Panc1 (cell line): ENCODE measurements around the gene TMEM115.

Experiments
- POLR2AphosphoS5 ChIP-seq: IDR thresholded peaks from 2 replicates; pipeline ENCODE4 v1.6.1; 2012; ENCODE audit warnings: mild to moderate bottlenecking, low read depth, low read length, moderate library complexity
- REST ChIP-seq, 2 experiments: IDR thresholded peaks; 2 replicates each; pipeline ENCODE4 v1.6.1; 2011 to 2012; ENCODE audit warnings: low read depth in 2 of 2, control low read depth in 1 of 2, low read length in 1 of 2, mild to moderate bottlenecking in 1 of 2, moderate library complexity in 1 of 2; ENCODE audit not compliant: insufficient read depth in 1 of 2
- TF ChIP-seq, protein P1 (sequence below): fragments of 450-650 bp; IDR thresholded peaks from 2 replicates; pipeline ENCODE4 v1.5.1; 2017; ENCODE audit warnings: mild to moderate bottlenecking

GRCh38 chr3:50392101-50392715, 32.9 kb upstream of the TMEM115 start:
- TF ChIP-seq, protein P1, sequence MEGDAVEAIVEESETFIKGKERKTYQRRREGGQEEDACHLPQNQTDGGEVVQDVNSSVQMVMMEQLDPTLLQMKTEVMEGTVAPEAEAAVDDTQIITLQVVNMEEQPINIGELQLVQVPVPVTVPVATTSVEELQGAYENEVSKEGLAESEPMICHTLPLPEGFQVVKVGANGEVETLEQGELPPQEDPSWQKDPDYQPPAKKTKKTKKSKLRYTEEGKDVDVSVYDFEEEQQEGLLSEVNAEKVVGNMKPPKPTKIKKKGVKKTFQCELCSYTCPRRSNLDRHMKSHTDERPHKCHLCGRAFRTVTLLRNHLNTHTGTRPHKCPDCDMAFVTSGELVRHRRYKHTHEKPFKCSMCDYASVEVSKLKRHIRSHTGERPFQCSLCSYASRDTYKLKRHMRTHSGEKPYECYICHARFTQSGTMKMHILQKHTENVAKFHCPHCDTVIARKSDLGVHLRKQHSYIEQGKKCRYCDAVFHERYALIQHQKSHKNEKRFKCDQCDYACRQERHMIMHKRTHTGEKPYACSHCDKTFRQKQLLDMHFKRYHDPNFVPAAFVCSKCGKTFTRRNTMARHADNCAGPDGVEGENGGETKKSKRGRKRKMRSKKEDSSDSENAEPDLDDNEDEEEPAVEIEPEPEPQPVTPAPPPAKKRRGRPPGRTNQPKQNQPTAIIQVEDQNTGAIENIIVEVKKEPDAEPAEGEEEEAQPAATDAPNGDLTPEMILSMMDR, result no peak
- no peak for TF ChIP-seq POLR2AphosphoS5
- TF ChIP-seq REST (IDR thresholded peaks at IDR 0.05; ENCODE audit: insufficient read depth in 1 of 2, low read depth in 2 of 2, low read length in 1 of 2), result no peak
